Caco-2 (cell line): ENCODE measurements around the gene SALL3. TPM values are rescaled to one million over a fixed set of nuclear protein-coding genes. Genes with fewer than 3 reads are reported as not detected.

Source experiments
- BruUV-seq: library from RNA; stranded (reverse); fragments of 400-500 nt; replicated peaks from 2 replicates; lab custom pipeline; 2021; lab: Mats Ljungman, UMichigan
- CTCF ChIA-PET: fragments of 300-600 bp; sonication (Branson Sonifier 250); formaldehyde crosslinking; loops from one replicate; lab custom pipeline; 2022; ENCODE audit warnings: antibody characterized with exemption; lab: Charles Lee
- POLR2A ChIA-PET: fragments of 300-600 bp; sonication (Branson Sonifier 250); formaldehyde crosslinking; loops from one replicate; lab custom pipeline; 2022; ENCODE audit warnings: antibody characterized with exemption; lab: Charles Lee
- DNase-seq, 2 experiments: peaks; one replicate each; pipeline versions ENCODE4 v3.0.0 to v3.0.0-alpha.2; 2020 to 2022
- H3K27me3 ChIP-seq: replicated peaks from 2 replicates; pipeline ENCODE4 v1.6.0; 2011; ENCODE audit warnings: low read length; ENCODE audit not compliant: control insufficient read depth, insufficient read depth
- H3K36me3 ChIP-seq: 2 replicates; pipeline ENCODE4 v1.5.1; 2011; ENCODE audit warnings: low read length; ENCODE audit not compliant: control insufficient read depth, insufficient read depth
- H3K4me1 ChIP-seq: fragments of 250-450 bp; sonication (Bioruptor Pico); 2 replicates; pipeline ENCODE4 v1.5.1; 2020; ENCODE audit warnings: mild to moderate bottlenecking
- H3K4me3 ChIP-seq: 2 replicates; pipeline ENCODE4 v1.5.1; 2011; ENCODE audit warnings: low read depth, mild to moderate bottlenecking, control low read depth, low read length
- H3K9me3 ChIP-seq: fragments of 250-450 bp; sonication (Bioruptor Pico); 2 replicates; pipeline ENCODE4 v1.5.1; 2020; ENCODE audit warnings: mild to moderate bottlenecking, moderate library complexity
- H3K27ac Mint-ChIP-seq: one replicate; pipeline ENCODE4 v1.8.0; 2022; ENCODE audit warnings: mixed read lengths; ENCODE audit not compliant: unreplicated experiment
- H3K27me3 Mint-ChIP-seq: one replicate; pipeline ENCODE4 v1.8.0; 2022; ENCODE audit warnings: mixed read lengths; ENCODE audit not compliant: insufficient read depth, unreplicated experiment
- H3K36me3 Mint-ChIP-seq: one replicate; pipeline ENCODE4 v1.8.0; 2022; ENCODE audit warnings: mild to moderate bottlenecking, mixed read lengths; ENCODE audit not compliant: insufficient read depth, unreplicated experiment
- H3K4me1 Mint-ChIP-seq: one replicate; pipeline ENCODE4 v1.8.0; 2022; ENCODE audit warnings: low read depth, mixed read lengths; ENCODE audit not compliant: unreplicated experiment
- H3K4me3 Mint-ChIP-seq: one replicate; pipeline ENCODE4 v1.8.0; 2022; ENCODE audit warnings: mild to moderate bottlenecking, moderate library complexity, mixed read lengths; ENCODE audit not compliant: unreplicated experiment
- H3K9me3 Mint-ChIP-seq: one replicate; pipeline ENCODE4 v1.8.0; 2022; ENCODE audit warnings: mixed read lengths; ENCODE audit not compliant: unreplicated experiment
- CTCF ChIP-seq, 2 experiments: fragments of 200-600 bp in 1 of 2; IDR thresholded peaks; 1 replicate in 1 of 2; 2 replicates in 1 of 2; pipeline versions ENCODE4 v1.5.1 to v1.8.0; 2011 to 2022; ENCODE audit warnings: antibody characterized with exemption in 1 of 2, control low read depth in 1 of 2, inconsistent platforms in 1 of 2, low read depth in 1 of 2, low read length in 1 of 2, mild to moderate bottlenecking in 1 of 2, moderate library complexity in 1 of 2; ENCODE audit not compliant: insufficient read depth in 1 of 2, severe bottlenecking in 1 of 2, unreplicated experiment in 1 of 2
- intact Hi-C: fragments of 100-400 bp; cut with micrococcal nuclease; formaldehyde crosslinking; loops from one replicate; pipeline ENCODE4 v1.10.0; 2022; ENCODE audit not compliant: unreplicated experiment
- total RNA-seq: library from RNA; stranded (reverse); gene quantifications from 2 replicates; pipeline ENCODE4 v1.2.3, GENCODE V29; 2022

Gene SALL3
- total RNA-seq, 1 experiment from 2014 or later = not detected

GRCh38 chr18:78934551-78935225, 44.9 kb upstream of the SALL3 start:
- intact Hi-C loops = no loop called here
- H3K4me3 ChIP-seq = no peak overlapping the region
- no peaks in the 10 kb centered on the region for H3K27me3 ChIP-seq
- DNase-seq = no peak
- TF ChIP-seq CTCF (IDR thresholded peaks at IDR 0.05; ENCODE audit: insufficient read depth in 1 of 2, low read depth in 1 of 2, low read length in 1 of 2, severe bottlenecking in 1 of 2, unreplicated experiment in 1 of 2) = no peak
- Mint-ChIP-seq H3K27ac (no peak overlapping the region), H3K27me3 (peaks cover 6% of the 10 kb centered on the region), H3K36me3 (no peaks in the 10 kb centered on the region), H3K9me3 (no peaks in the 10 kb centered on the region), H3K4me3 (no peak overlapping the region), H3K4me1 (no peaks in the 10 kb centered on the region)
- BruUV-seq = no TSS peak
- H3K9me3 ChIP-seq = no peaks in the 10 kb centered on the region
- H3K4me1 ChIP-seq = no peaks in the 10 kb centered on the region
- ChIA-PET POLR2A (no interaction called here), CTCF (no interaction called here)
- no peaks in the 10 kb centered on the region for H3K36me3 ChIP-seq

GRCh38 chr18:78935406-78935805, 44.2 kb upstream of the SALL3 start:
- H3K4me1 Mint-ChIP-seq = no peaks in the 10 kb centered on the region

GRCh38 chr18:78936251-78937005, 43.2 kb upstream of the SALL3 start:
- Mint-ChIP-seq H3K9me3 (no peaks in the 10 kb centered on the region), H3K27ac (no peak overlapping the region), H3K4me1 (no peaks in the 10 kb centered on the region), H3K4me3 (no peak overlapping the region), H3K36me3 (no peaks in the 10 kb centered on the region), H3K27me3 (peaks cover 3% of the 10 kb centered on the region)
- no peak for TF ChIP-seq CTCF (IDR thresholded peaks at IDR 0.05; ENCODE audit: insufficient read depth in 1 of 2, low read depth in 1 of 2, low read length in 1 of 2, severe bottlenecking in 1 of 2, unreplicated experiment in 1 of 2)
- ChIA-PET POLR2A (no interaction called here), CTCF (no interaction called here)
- H3K36me3 ChIP-seq = no peaks in the 10 kb centered on the region
- no peak for DNase-seq
- BruUV-seq = no TSS peak
- no peaks in the 10 kb centered on the region for H3K9me3 ChIP-seq
- H3K4me3 ChIP-seq = no peak overlapping the region
- H3K27me3 ChIP-seq = no peaks in the 10 kb centered on the region
- intact Hi-C loops = no loop called here
- no peaks in the 10 kb centered on the region for H3K4me1 ChIP-seq

More at GRCh38 chr18:78935406-78935805, 44.2 kb upstream of the SALL3 start:
- peaks cover 3% of the 10 kb centered on the region for H3K27me3 Mint-ChIP-seq
- H3K9me3 ChIP-seq = no peaks in the 10 kb centered on the region
- no TSS peak for BruUV-seq
- TF ChIP-seq CTCF (IDR thresholded peaks at IDR 0.05; ENCODE audit: insufficient read depth in 1 of 2, low read depth in 1 of 2, low read length in 1 of 2, severe bottlenecking in 1 of 2, unreplicated experiment in 1 of 2) = no peak
- CTCF ChIA-PET = no interaction called here
- DNase-seq = no peak
- H3K4me1 ChIP-seq = no peaks in the 10 kb centered on the region
- no peaks in the 10 kb centered on the region for H3K36me3 ChIP-seq
- POLR2A ChIA-PET = no interaction called here
- no peak overlapping the region for H3K4me3 Mint-ChIP-seq
- intact Hi-C loops = no loop called here
- no peak overlapping the region for H3K27ac Mint-ChIP-seq
- H3K9me3 Mint-ChIP-seq = no peaks in the 10 kb centered on the region
- H3K36me3 Mint-ChIP-seq = no peaks in the 10 kb centered on the region
- H3K27me3 ChIP-seq = no peaks in the 10 kb centered on the region
- H3K4me3 ChIP-seq = no peak overlapping the region
